NCI-H2107 treated with DMSO at 0.1 percent for 48 hours (cell line): ENCODE results near the gene CFAP69.
"Not testable (repeated sequence)": the region's sequence is repeated elsewhere in the genome, so short reads cannot be mapped to it uniquely, and the experiment has no call there.

ENCODE experiments used
- DNase-seq: peaks from one replicate; lab custom pipeline; 2025; ENCODE audit not compliant: unreplicated experiment; lab: John Stamatoyannopoulos, UW

The CFAP69 gene

GRCh38 chr7:90334926-90335325, 90.0 kb downstream of the CFAP69 start:
- DNase-seq: not testable (repeated sequence)

- DNase-seq: no peak
These were observed 92.1 kb downstream of the CFAP69 start for GRCh38 chr7:90337106-90337505.

- no peak for DNase-seq
These were observed 100.0 kb downstream of the CFAP69 start for GRCh38 chr7:90345016-90345415.

GRCh38 chr7:90345595-90346335, 100.8 kb downstream of the CFAP69 start:
- DNase-seq: peak; percentile 55

GRCh38 chr7:90346336-90347125, 101.6 kb downstream of the CFAP69 start, which contains the start of gene GTPBP10:
TSS of gene GTPBP10 (plus strand) at chr7:90346716. CDS start at chr7:90346742, 26 bp downstream.
- DNase-seq: peak; percentile 94

- DNase-seq: no peak
These were observed 102.8 kb downstream of the CFAP69 start for GRCh38 chr7:90347759-90348158.

GRCh38 chr7:90349305-90349704, 104.3 kb downstream of the CFAP69 start:
- no peak for DNase-seq

GRCh38 chr7:90350032-90350431, 105.1 kb downstream of the CFAP69 start:
- DNase-seq: not testable (repeated sequence)

- DNase-seq: no peak
These were observed 107.0 kb downstream of the CFAP69 start for GRCh38 chr7:90351987-90352386.
